ENCODE data around the gene IMMP2L.

- TF ChIP-seq, protein P1, sequence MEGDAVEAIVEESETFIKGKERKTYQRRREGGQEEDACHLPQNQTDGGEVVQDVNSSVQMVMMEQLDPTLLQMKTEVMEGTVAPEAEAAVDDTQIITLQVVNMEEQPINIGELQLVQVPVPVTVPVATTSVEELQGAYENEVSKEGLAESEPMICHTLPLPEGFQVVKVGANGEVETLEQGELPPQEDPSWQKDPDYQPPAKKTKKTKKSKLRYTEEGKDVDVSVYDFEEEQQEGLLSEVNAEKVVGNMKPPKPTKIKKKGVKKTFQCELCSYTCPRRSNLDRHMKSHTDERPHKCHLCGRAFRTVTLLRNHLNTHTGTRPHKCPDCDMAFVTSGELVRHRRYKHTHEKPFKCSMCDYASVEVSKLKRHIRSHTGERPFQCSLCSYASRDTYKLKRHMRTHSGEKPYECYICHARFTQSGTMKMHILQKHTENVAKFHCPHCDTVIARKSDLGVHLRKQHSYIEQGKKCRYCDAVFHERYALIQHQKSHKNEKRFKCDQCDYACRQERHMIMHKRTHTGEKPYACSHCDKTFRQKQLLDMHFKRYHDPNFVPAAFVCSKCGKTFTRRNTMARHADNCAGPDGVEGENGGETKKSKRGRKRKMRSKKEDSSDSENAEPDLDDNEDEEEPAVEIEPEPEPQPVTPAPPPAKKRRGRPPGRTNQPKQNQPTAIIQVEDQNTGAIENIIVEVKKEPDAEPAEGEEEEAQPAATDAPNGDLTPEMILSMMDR (IDR thresholded peaks at IDR 0.05), result no peak
- no peak for TF ChIP-seq EP300 (IDR thresholded peaks at IDR 0.05)
- TF ChIP-seq POLR2A (IDR thresholded peaks at IDR 0.05), result no peak
Observed at GRCh38 chr7:111384065-111384891, 178.0 kb downstream of the IMMP2L start.
